OCI-M2 (cell line): ENCODE measurements around the gene MYO16.
"Not testable (repeated sequence)": the region's sequence is repeated elsewhere in the genome, so short reads cannot be mapped to it uniquely, and the experiment has no call there.

ENCODE experiments used
- DNase-seq: peaks from one replicate; lab custom pipeline; 2025; ENCODE audit not compliant: unreplicated experiment; lab: John Stamatoyannopoulos, UW

MYO16 gene

GRCh38 chr13:109175666-109176065 lies 546.3 kb downstream of the MYO16 start:
- DNase-seq: no peak

DNA sequence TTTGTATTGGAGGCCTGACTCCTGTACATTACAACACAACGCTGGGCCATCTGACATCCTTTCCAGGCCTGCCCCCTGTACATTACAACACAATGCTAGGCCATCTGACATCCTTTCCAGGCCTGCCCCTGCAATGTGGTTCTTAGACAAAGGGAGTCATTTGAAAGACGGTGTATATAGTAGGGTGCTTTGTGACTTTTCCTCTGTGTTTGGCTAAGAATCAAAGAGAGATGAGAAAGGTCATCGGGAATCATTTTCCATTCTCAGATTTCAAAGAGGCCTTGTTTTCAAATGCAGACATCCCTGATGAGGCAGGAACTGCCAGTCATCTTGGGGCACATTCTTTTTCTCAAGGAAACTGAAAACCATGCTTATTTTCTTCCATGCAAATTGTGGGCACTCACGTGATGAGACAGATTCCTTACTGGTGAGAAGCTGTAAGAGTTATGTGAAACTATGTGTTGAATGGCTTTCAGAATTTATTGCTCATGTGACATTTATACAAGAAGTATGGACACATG lies 551.6 kb downstream of the MYO16 start:
- DNase-seq: no peak

GRCh38 chr13:109182777-109183465 lies 553.5 kb downstream of the MYO16 start:
- DNase-seq: no peak

DNA sequence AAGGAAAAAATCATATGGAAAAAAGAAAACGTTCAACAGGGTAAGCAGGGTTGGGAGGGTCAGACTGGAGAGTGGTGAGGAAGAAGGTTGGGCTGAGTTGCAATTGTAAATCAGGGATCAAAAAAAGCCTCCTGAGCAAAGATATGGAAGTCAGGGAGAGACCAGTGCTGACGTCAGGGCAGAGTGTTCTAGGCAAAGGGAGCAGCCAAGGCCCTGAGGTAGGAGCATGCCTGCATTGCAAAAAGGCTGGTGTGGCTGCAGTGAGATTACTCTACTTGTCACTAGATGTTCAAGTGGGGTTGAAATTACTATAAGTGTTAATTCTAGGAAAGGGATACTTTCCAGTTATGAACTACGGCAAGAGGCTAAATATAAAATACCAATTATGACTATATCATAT lies 562.0 kb downstream of the MYO16 start:
- DNase-seq: no peak

- DNase-seq: no peak
These were observed 562.9 kb downstream of the MYO16 start for GRCh38 chr13:109192306-109192705.

GRCh38 chr13:109196948-109197347 lies 567.5 kb downstream of the MYO16 start:
- no peak for DNase-seq

- no peak for DNase-seq
These were observed 569.2 kb downstream of the MYO16 start for GRCh38 chr13:109198585-109198984.

- DNase-seq: no peak
These were observed 569.9 kb downstream of the MYO16 start for GRCh38 chr13:109199280-109199679.

DNA sequence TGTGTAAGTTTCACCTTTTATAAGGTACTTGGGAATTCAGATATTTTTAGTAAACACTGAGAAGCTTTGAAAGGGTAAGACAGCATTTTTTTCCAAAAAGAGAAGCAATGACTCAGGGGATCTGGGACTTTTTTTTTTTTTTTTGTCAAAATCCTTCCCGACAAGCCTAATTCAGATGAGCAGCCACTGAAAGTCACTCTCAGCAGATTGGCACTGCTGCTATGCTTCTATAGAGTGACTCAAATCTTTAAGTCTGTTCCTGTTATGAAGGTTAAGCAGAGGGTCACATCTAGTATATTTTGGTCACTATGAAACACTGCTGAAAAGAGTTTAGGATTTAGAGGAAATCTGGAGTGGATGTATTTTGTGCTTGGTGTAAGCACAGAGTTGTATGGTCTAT lies 571.1 kb downstream of the MYO16 start:
- DNase-seq: no peak

GRCh38 chr13:109203587-109203986 lies 574.2 kb downstream of the MYO16 start:
- no peak for DNase-seq

DNA sequence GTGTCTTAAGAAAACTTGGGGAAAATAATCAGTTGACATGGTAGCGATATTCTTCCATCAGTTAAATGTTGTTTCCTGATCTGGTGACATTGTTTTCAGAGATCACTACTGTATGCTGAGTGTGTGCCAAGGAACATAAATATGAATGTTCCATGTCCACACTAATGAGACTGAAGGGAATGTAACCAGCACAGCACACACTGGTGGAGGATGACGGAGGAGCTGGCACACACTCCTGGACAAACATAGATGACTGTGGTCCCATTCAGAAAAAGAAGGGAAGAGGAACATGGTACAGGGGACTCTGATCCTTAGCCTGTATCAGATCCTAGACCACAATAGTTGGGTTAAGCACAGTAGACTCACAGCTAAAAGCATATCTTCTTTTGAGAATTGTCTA lies 574.8 kb downstream of the MYO16 start:
- DNase-seq: no peak

- no peak for DNase-seq
These were observed 575.2 kb downstream of the MYO16 start for GRCh38 chr13:109204657-109205056.

DNA sequence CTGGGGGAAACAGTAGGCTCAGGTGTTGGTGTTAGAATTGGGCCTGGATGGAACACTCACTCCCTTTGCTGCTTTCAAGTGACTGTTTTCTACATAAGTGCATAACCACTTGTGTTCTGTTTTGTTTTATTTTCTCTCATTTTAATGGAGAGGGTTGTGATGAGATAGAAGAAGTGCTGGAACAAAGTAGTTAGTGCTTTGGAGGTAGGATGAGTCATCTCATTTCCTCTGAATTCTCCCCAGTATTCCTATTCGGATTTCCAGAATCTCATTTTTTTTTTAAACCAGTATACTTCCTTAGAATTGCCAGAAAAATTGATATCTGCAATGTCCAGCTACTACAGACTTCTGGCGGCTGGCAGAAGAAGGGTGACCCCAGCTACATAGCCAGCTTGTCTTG lies 575.9 kb downstream of the MYO16 start:
- no peak for DNase-seq

DNA sequence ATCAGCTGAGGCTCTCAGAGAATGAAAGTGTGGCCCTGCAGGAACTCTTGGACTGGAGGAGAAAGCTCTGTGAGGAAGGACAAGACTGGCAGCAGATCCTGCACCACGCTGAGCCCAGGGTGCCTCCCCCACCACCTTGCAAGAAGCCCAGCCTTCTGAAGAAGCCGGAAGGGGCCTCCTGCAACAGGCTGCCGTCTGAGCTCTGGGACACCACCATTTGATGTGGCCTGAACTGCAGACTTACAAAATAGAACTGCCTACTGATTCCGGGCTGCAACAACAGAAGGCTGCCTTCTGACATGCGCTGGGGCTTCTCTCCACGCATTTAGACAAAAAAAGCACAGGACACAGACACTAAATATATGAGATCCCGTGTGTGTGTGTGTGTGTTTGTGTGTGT lies 577.2 kb downstream of the MYO16 start:
- DNase-seq: no peak

DNA sequence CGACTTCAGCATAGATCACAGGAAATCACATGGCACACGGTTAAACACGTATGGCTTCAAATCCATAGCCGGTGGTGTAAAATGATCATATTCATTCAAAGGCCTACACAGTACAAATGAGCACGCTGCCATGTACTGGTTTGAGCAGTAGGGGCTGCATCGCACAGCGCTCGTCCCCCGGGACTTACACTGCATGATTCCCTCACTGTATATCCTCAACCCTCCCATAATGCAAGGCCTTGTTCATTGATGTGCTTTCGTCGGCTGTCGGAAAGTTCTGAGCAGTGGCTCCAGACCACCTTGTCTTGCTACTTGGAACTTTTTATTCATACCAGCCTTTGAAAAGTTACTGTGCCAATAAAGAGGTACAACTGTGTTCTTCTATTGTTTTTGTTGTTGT lies 578.2 kb downstream of the MYO16 start:
- no peak for DNase-seq

GRCh38 chr13:109208522-109208921 lies 579.1 kb downstream of the MYO16 start:
- DNase-seq: no peak

GRCh38 chr13:109209526-109209925 lies 580.1 kb downstream of the MYO16 start:
- DNase-seq: no peak

GRCh38 chr13:109211616-109212015 lies 582.2 kb downstream of the MYO16 start:
- no peak for DNase-seq

DNA sequence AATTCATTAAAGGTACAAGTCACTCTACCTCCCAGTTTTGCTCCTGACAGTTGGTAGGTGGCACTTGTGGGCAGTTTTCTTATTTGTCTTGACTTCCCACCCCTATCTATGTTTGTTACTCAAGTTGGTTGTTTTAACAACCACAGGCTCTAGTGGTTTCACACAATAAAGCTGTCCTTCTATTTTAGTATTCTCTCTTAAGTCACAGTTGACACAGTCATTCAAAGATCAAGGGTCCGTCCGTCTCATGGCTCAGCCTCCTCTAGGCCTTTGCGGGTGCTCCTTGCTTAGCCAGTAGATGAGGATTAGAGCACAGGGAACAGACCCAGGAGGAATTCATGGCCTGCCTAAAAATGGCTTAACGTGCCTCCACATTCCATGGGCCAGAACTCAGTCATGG lies 583.2 kb downstream of the MYO16 start:
- no peak for DNase-seq

DNA sequence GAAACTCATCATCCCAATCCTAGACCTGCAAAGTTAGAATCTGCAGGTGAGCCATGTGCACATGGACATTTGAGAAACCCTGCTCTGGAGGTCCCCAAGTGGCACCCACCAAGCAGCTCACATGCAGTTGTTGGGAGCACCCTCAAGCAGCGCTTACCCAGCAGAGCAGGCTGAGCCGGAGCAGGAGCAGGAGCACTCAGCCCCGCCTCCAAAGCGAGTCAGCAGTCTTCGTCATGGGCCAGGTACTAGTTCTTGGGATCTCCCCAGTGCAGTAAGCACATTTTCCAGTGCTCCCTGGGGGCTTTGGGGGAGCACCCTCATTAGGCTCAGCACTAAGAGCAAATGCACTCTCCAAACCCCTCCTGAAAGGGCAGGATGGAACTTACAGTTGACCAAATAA lies 584.3 kb downstream of the MYO16 start:
- DNase-seq: no peak

DNA sequence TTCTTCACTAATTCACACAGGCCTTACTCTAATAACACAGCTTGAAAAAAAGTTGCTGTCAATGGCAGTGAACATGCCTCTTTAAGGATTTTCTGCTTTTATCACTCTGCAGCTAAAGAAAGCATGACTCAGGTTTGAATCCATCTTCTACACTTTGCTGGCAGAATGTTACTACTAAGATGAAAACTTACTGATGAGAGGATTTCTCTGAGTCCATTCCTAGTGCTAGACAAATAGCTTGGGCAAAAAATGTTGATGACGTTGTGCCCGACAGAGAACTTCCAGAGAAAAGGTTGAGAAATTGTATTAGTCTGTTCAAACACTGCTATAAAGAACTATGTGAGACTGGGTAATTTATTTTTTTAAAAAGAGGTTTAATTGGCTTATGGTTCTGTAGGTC lies 585.0 kb downstream of the MYO16 start:
- DNase-seq: no peak

- no peak for DNase-seq
These were observed 586.0 kb downstream of the MYO16 start for GRCh38 chr13:109215377-109215776.

- not testable (repeated sequence) for DNase-seq
These were observed 588.1 kb downstream of the MYO16 start for GRCh38 chr13:109217510-109217909.
